HG02938 (cell line): Measurements from ENCODE around the gene MRPL12.
"Not testable (repeated sequence)": the region's sequence is repeated elsewhere in the genome, so short reads cannot be mapped to it uniquely, and the experiment has no call there.

Experiments
- ATAC-seq: cut with Tn5 transposase; IDR thresholded peaks from one replicate; pipeline ENCODE4 v1.9.1; 2021; ENCODE audit warnings: mild to moderate bottlenecking, moderate library complexity; ENCODE audit not compliant: unreplicated experiment

The MRPL12 gene

GRCh38 chr17:81702934-81703746, at the start of gene MRPL12:
MRPL12 (plus strand) TSS chr17:81703367; CDS start chr17:81703502, 135 bp downstream.
- peak; percentile 78 for ATAC-seq

- no peak for ATAC-seq
Observed at GRCh38 chr17:81655378-81656117, 47.6 kb upstream of the MRPL12 start.

DNA sequence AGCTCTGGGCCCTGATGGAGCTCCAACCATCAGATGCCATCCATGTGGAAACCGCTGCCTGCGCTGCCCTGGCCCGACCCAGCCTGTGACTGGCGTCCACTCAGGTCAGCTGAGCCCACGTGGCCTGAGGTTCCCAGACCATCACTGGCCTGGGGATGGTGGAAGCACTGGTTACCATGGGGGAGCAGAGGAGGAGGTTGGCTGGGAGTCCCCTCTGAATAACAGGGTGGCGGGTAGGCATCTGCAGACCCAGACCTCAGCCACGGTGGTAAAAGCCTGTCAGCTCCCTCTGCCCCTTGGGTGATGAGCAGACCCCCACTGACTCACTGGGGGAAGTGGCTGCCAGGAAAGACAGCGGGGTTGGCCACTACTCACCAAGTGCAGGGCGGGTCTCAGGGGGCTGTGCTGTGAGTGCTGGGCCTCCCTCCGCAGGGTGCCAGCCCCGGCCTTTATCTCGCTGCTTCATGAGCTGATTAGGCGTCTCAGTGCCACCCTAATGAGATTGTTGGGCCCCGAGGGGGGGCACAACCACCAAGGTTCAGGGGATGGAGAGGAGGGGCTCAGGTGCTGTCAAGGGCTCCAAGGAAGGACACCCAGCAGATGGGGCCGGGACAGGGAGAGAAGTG, 46.9 kb upstream of the MRPL12 start, which contains the start of gene PDE6G:
PDE6G (minus strand) TSS at position 425 of the 626 bp plus-strand sequence. CDS start 3,237 bp downstream, outside the sequence.
- no peak for ATAC-seq

DNA sequence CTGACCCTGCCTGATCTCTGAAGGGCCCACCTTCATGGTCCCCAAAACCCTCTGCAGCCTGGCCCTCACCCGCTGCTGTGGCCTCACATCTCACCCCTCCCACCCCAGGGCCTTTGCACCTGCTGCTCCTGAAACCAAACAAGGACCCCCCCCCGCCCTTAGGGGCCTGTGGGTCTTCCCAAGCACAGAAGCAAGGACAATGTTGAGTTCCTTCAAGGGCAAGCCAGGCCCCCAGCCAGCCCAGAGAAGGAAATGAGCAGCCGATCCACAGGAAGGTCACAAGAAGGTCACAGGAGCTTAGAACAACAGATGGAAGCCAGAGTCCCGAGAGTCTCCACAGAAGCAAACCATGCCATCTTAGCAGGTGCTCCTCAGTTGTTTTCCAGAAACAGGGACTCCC, 46.3 kb upstream of the MRPL12 start:
- ATAC-seq: no peak

GRCh38 chr17:81659038-81659437, 44.1 kb upstream of the MRPL12 start:
- ATAC-seq: no peak

GRCh38 chr17:81660441-81660840, 42.7 kb upstream of the MRPL12 start:
- ATAC-seq: no peak

DNA sequence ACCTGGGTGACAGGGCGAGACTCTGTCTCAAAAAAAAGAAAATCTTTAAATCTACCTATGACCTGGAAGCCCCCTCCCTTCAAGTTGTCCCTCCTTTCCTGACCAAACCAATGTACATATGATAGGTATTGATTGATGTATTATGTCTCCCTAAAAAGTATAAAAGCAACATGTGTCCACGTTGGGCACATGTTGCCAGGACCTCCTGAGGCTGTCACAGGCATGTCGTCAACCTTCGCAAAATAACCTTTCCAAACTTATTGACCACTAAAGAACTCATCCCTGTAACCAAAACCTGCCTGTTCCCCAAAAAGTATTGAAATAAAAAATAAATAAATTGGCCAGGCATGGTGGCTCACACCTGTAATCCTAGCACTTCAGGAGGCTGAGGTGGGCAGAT, 41.2 kb upstream of the MRPL12 start:
- ATAC-seq: no peak

DNA sequence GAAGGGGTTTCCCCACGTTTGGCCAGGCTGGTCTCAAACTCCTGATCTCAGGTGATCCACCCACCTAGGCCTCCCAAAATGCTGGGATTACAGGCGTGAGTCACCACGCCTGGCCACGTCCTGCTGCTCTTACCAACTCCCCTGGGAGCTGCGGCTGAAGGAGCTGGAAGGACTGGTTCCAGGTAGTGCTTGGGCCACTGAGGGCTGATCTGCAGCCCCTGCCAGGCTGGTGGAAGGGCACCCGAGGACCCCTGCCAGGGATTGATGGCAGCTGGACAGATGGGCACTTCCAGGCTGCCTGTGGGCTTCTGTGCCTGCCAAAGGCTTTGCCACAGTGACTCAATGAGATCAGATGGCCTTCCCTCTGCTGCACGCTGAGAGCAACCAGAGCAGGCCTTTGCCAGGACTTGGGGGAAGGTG, 39.1 kb upstream of the MRPL12 start:
- ATAC-seq: no peak

DNA sequence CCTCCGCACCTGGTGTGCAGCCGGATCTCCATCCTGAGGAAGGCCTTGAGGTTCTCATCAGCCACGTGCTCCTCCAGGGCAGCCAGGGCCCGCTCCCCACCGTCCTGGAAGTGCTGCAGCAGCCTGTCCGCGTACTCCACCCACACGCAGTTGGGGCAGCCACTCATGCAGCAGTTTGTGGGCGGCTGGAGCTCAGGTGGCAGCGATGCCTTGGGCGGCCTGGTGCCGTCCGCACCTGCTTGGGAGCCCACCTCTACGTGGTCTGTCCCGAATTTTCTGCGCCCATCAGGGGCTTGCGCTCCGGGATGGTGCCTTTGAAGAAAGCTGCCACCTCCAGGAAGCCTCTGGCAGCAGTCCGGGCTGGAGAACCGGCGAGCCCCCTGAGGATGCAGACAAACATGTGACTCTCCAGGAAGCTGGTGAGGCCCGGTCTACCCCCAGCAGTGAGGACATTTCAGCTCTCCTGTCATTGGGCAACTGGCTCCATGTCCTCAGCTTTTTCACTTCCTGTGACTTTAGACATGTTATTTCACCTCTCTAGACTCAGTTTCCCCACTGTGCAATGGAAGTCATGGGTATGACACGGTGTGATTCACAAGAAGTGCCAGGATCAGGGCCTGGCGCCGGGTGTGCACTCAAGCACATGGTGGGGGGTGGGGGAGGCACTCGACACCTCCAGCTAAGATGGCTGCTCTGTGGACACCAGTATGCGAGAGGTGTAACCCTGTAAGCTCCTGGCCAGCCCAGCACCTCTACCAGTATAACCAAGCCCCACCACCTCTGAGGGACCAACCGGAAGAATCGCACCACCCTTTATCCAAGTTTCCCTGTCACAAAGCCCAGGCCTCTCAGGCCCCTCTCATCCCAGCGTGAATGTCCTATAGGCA, 37.7 kb upstream of the MRPL12 start:
- ATAC-seq: peak; percentile 12

DNA sequence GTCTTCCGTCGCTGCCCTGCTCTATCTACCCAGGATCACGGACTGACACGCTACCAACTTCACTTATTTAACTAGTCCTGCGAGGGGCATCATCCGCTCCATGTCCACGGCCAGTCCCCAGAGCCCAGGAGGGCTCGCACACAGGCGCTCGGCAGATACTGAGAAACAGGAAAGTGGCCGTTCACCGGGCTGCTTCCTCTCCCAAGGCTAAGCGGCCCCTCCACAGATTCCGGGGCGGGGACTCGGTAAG, 37.1 kb upstream of the MRPL12 start:
- ATAC-seq: no peak

- ATAC-seq: peak; percentile 77
Observed at GRCh38 chr17:81666342-81667191, 36.6 kb upstream of the MRPL12 start, which contains the start of the genes CCDC137 and OXLD1. CCDC137 (plus strand) TSS chr17:81666737; CDS start chr17:81666767, 30 bp downstream. OXLD1 (minus strand) TSS chr17:81666605; CDS start chr17:81666577, 28 bp downstream.

GRCh38 chr17:81667754-81668153, 35.4 kb upstream of the MRPL12 start:
- ATAC-seq: no peak

GRCh38 chr17:81672504-81672903, 30.7 kb upstream of the MRPL12 start:
- ATAC-seq: no peak

GRCh38 chr17:81672954-81673353, 30.2 kb upstream of the MRPL12 start:
- no peak for ATAC-seq

- ATAC-seq: no peak
Observed at GRCh38 chr17:81673561-81674258, 29.5 kb upstream of the MRPL12 start.

DNA sequence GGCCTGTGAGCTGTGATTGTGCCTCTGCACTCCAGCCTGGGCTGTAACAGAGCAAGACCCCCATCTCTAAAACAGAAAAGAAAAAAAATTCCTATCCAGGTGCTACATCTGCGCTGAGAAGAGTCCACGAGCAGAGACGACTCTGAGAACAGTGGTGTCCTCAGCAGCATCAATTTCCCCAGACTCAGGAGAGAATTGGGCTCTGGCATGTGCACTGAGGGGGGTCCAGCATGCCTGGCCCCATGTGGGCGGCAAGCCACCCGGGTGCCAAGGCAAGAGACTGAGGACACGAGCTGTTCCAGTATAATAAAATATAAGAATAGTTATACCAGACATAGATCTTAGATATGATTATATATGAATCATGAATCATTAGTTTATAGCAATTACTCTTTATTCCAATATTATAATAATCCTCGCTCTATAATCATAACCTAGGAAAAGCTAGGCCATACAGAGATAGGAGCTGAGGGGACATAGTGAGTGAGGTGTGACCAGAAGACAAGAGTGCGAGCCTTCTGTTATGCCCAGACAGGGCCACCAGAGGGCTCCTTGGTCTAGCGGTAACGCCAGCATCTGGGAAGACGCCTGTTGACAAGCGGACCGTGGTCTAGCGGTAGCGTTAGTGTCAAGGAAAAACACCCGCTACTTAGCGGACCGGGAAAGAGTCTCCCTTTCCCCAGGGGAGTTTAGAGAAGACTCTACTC, 27.5 kb upstream of the MRPL12 start:
- not testable (repeated sequence) for ATAC-seq

DNA sequence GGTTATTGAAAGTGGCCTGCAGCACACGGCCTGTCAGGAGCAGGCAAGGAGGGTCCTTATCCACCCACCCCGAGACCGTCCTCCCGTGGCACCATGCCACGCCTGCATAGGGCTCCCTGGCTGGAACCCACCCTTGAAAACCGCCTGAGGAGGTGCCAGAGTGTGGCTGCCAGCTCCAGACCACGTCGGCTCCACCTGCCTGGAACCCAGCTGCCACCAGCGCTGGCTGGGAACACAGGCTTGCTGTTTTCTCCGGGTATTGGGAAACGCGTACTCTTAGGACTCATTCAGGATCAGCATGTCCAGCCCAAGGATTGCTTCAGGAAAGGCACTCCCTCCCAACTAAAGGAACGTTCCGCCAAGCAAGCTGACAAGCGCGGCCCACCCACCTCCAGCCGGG, 26.3 kb upstream of the MRPL12 start:
- ATAC-seq: no peak

DNA sequence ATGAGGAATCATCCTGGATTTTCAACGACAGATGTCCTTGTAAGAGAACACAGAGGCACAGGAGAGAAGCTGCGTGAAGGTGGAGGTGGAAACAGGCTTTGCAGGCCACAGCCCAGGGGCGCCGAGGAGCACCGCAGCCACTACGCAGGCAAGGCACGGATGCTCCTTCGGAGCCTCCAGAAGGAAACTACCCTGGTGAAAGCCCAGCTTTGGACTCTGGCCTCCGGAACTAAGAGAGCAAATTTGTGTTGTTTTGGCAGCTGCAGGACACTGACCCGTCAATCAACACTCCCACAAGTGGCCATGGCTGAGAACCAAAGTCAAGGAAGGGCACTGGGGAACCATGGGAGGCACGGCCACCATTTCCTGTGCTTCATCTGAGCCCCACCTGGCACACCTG, 23.0 kb upstream of the MRPL12 start:
- ATAC-seq: no peak
